GM12878 (cell line): Measurements from ENCODE around the gene SMARCD1. TPM values are rescaled to one million over a fixed set of nuclear protein-coding genes. Genes with fewer than 3 reads are reported as not detected.

ENCODE experiments used
- TARDBP ChIP-seq: IDR thresholded peaks from 2 replicates; pipeline ENCODE4 v1.6.1; 2016; ENCODE audit warnings: borderline replicate concordance
- polyA plus RNA-seq, 11 experiments: library from polyadenylated mRNA; depleted of rRNA in 4 of 11; unstranded in 6 of 11; stranded (reverse) in 5 of 11; fragments of >200 nt; fragmentation: Nextera tagmentation in 4 of 11; fragmentation: Illumina TruSeq in 1 of 11; extraction: Ambion mirVana in 4 of 11; extraction: Trizol in 1 of 11; gene quantifications; 1 replicate in 1 of 11; 2 replicates in 10 of 11; pipeline versions ENCODE4 v1.2.1 to v1.2.3, GENCODE V29; 2011 to 2016; ENCODE audit warnings: inconsistent platforms in 2 of 11, missing spikeins in 2 of 11, low read depth in 1 of 11
- total RNA-seq, 4 experiments: library from RNA; depleted of rRNA in 3 of 4; stranded (reverse); fragments of >200 nt in 3 of 4; fragmentation: Illumina TruSeq in 1 of 4; extraction: Trizol in 1 of 4; gene quantifications; 2 replicates each; pipeline versions ENCODE4 v1.2.1 to v1.2.3, GENCODE V29; 2013 to 2021
- TF ChIP-seq, protein P1 (sequence below): fragments of 450-650 bp; IDR thresholded peaks from 2 replicates; pipeline ENCODE4 v1.6.1; 2017; ENCODE audit warnings: mild to moderate bottlenecking
- TF ChIP-seq, protein P2 (sequence below): IDR thresholded peaks from 2 replicates; pipeline ENCODE4 v1.6.1; 2011; ENCODE audit warnings: borderline replicate concordance, low read depth, mild to moderate bottlenecking, moderate library complexity, mixed read lengths, low read length; ENCODE audit not compliant: insufficient read depth; ENCODE audit errors: extremely low read length
- TF ChIP-seq, protein P3 (sequence below), 3 experiments: IDR thresholded peaks in 2 of 3; conservative IDR thresholded peaks in 1 of 3; 2 replicates each; pipeline ENCODE4 v1.5.1; 2011; ENCODE audit warnings: low read depth in 3 of 3, low read length in 3 of 3, mild to moderate bottlenecking in 3 of 3, control low read depth in 2 of 3, moderate library complexity in 2 of 3, inconsistent platforms in 1 of 3, mixed read lengths in 1 of 3; ENCODE audit not compliant: control insufficient read depth in 2 of 3, insufficient read depth in 1 of 3; ENCODE audit errors: extremely low read depth in 1 of 3

SMARCD1 gene
- total and polyA plus RNA-seq, 10 of the 15 experiments (the other 5 are each of a cell fraction or from before 2014, with no cell fraction given) = 1.4 to 92.4 (median 58.9) TPM

DNA sequence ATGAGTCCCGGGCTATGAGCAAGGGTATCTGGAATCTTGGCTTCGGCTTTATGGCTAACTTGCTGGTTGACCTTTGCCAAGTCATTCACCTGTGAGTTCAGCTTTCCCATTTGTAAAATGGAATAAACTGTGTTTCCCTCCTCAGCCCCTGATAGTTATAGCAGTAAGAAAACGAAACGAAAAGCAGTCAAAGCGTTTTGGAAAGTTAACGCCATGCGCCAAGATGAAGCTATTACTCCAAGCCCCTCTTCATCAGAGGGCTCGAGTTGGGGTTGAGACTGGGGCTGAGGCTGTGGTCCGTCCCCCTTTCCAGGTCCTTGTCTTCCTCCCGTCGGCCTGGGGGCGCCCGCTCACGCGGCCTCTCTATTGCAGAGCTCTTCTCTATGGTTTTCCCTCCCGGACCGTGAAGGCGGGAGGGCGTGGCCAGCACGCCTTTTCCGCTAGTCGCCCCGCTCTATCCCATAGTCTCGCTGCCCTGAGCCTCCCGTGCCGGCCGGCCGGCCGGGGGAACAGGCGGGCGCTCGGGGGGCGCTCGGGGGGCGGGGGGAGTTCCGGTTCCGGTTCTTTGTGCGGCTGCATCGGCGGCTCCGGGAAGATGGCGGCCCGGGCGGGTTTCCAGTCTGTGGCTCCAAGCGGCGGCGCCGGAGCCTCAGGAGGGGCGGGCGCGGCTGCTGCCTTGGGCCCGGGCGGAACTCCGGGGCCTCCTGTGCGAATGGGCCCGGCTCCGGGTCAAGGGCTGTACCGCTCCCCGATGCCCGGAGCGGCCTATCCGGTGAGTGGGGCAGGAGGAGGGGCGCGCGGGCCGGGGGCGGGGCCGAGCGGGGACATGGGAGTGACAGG is at the start of gene SMARCD1 (continued):
- TF ChIP-seq, protein P1, sequence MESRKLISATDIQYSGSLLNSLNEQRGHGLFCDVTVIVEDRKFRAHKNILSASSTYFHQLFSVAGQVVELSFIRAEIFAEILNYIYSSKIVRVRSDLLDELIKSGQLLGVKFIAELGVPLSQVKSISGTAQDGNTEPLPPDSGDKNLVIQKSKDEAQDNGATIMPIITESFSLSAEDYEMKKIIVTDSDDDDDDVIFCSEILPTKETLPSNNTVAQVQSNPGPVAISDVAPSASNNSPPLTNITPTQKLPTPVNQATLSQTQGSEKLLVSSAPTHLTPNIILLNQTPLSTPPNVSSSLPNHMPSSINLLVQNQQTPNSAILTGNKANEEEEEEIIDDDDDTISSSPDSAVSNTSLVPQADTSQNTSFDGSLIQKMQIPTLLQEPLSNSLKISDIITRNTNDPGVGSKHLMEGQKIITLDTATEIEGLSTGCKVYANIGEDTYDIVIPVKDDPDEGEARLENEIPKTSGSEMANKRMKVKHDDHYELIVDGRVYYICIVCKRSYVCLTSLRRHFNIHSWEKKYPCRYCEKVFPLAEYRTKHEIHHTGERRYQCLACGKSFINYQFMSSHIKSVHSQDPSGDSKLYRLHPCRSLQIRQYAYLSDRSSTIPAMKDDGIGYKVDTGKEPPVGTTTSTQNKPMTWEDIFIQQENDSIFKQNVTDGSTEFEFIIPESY = no peak
- TF ChIP-seq TARDBP = no peak
- TF ChIP-seq, protein P2, sequence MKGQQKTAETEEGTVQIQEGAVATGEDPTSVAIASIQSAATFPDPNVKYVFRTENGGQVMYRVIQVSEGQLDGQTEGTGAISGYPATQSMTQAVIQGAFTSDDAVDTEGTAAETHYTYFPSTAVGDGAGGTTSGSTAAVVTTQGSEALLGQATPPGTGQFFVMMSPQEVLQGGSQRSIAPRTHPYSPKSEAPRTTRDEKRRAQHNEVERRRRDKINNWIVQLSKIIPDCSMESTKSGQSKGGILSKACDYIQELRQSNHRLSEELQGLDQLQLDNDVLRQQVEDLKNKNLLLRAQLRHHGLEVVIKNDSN = no peak
- TF ChIP-seq, protein P3, sequence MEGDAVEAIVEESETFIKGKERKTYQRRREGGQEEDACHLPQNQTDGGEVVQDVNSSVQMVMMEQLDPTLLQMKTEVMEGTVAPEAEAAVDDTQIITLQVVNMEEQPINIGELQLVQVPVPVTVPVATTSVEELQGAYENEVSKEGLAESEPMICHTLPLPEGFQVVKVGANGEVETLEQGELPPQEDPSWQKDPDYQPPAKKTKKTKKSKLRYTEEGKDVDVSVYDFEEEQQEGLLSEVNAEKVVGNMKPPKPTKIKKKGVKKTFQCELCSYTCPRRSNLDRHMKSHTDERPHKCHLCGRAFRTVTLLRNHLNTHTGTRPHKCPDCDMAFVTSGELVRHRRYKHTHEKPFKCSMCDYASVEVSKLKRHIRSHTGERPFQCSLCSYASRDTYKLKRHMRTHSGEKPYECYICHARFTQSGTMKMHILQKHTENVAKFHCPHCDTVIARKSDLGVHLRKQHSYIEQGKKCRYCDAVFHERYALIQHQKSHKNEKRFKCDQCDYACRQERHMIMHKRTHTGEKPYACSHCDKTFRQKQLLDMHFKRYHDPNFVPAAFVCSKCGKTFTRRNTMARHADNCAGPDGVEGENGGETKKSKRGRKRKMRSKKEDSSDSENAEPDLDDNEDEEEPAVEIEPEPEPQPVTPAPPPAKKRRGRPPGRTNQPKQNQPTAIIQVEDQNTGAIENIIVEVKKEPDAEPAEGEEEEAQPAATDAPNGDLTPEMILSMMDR (IDR thresholded peaks at IDR 0.05 in 2 of 3, conservative IDR thresholded peaks at IDR 0.05 in 1 of 3; ENCODE audit: control insufficient read depth in 2 of 3, extremely low read depth in 1 of 3, insufficient read depth in 1 of 3, low read depth in 3 of 3, low read length in 3 of 3) = peak; percentile 65 to 92 (median 72)
